ENCODE measurements around the gene AKT3.
A peak's percentile ranks its signal among the peaks of the same experiment; 100 is the strongest.
"Not testable (repeated sequence)": the region's sequence is repeated elsewhere in the genome, so short reads cannot be mapped to it uniquely, and the experiment has no call there.

The AKT3 gene

DNA sequence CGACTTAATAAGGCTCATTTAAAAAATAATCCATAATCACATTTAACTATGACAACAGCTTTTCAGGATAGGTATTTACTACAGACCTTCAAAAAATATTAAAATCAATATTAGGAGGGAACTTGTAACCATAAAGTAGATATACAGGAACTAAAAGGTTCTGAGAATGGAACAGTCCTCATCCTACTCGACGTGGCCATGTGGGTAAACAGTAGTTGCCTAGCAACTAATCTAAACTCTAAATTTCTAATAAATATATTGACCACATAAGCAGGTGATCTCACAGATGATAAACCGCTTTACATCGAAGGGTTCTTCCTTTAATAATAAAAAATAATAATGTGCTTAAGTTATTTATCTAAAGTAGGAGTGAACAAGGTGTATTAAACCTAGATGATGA lies 7.9 kb downstream of the AKT3 start:
- no peak for DNase-seq (ENCODE audit: low read depth)

DNA sequence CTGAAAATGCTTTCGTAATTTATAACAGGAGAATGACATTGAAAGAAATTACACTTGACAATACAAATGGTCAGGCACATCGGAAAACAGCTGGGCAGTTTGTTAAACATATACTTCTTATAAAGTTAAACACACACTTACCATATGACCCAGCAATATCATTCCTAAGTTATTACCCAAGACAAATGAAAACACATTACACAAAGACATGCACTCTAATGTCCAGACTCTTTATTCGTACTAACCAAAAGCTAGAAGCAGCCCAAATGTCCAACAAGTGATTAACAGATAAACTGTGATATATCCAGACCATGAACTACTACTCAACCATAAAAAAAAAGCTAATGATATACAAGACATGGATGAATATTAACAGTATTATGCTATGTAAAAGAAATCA lies 8.5 kb downstream of the AKT3 start:
- DNase-seq (ENCODE audit: low read depth), result no peak

DNA sequence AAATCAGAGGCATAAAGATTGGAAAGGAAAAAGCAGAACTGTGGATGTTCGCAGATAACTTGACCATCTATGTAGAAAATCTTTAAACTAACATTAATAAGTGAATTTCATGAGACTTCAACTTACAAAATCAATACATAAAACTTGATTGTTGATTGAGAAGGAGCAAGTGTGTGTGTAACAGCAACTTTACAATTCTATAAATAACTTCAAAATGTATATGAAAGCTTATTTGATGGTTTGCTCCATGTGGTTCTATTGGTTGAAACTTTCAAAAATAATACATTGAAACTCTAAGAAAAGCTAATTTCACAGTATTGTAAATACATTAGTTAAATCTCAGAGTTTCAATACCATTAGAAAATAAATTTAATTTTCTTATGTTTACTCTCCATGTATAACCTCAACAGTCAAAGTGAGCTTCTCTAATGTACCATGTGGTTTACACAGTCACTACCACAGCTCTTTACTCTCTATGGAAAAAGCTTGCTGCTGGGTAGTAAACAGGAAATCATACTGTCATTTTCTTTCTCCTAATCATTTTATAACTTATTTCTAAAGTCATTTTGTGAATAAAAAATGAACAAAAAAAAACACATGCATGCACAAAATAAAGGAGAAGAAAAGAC lies 12.0 kb downstream of the AKT3 start:
- DNase-seq (ENCODE audit: low read depth), result no peak

DNA sequence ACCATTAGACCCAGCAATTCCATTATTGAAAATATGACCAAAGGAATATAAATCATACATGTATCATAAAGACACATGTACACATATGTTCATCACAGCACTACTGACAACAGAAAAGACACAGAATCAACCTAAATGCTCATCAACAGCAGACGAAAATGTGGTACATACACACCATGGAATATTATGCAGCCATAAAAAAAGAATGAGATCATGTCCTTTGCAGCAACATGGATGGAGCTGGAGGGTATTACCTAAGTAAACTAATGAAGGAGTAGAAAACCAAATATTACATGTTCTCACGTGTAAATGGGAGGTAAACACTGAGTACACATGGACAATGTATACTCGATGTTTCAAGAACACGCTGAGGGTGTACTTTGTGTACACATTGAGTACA lies 15.9 kb downstream of the AKT3 start:
- DNase-seq (ENCODE audit: low read depth), result no peak

DNA sequence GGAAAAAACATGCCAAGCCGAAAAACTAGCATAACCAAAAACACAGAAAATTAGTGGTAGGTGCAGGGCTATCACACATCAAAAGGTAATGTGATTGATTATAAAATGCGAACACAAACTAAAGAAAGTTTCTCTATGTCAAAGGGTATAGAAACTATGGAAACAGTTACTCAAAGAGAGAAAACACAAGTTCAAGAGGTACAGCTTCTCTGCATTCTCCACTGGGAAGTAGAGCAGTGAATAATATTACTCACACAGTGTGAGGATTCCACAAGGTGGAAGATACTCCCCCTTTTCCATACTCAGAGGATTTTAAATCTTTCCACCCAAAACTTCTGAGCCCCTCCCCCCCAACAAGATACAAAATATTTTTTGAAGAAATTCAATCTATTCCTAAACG lies 18.6 kb downstream of the AKT3 start:
- no peak for DNase-seq (ENCODE audit: low read depth)

DNA sequence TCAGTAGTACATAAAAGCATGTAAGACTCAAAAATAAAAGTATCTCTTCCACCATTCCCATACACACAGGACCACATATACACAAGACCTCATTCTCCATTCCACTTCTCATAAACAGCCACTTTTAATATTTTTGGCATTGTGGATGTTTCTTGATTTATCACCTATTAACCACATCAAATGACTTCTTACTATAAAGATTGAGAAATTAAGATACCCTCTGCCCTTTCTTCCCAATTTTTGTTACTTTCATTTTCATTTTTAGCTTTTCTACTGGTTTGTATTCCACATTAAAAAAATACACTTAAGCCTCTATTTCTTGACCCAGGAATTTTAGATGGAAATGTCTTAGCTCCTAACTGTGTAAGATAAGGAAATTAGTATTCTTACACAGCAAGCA lies 22.8 kb downstream of the AKT3 start:
- DNase-seq (ENCODE audit: low read depth), result no peak

DNA sequence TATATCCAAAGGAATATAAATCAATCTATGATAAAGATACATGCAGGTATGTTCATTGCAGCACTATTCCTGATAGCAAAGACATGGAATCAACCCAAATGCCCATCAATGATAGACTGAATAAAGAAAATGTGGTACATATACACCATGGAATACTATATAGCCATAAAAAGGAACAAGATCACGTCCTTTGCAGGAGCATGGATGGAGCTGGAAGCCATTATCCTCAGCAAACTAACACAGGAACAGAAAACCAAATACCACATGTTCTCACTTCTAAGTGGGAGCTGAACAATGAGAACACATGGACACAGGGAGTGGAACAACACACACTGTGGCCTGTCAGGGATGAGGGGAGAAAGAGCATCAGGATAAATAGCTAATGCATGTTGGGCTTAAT lies 25.1 kb downstream of the AKT3 start:
- not testable (repeated sequence) for DNase-seq (ENCODE audit: low read depth)

DNA sequence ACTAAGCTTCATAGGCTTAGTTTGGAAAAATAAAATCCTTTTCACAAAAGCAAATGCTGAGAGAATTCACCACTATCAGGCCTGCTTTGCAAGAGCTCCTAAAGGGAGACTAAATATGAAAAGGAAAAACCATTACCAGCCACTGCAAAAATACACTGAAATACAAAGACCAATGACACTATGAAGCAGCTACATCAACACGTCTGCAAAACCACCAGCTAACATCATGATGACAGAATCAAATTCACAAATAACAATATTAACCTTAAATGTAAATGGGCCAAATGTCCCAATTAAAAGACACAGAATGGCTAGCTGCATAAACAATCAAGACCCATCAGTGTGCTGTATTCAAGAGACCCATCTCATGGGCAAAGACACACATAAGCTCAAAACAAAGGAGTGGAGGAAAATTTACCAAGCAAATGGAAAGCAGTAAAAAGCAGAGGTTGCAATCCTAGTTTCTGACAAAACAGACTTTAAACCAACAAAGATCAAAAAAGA lies 28.8 kb downstream of the AKT3 start:
- no peak for DNase-seq (ENCODE audit: low read depth)

DNA sequence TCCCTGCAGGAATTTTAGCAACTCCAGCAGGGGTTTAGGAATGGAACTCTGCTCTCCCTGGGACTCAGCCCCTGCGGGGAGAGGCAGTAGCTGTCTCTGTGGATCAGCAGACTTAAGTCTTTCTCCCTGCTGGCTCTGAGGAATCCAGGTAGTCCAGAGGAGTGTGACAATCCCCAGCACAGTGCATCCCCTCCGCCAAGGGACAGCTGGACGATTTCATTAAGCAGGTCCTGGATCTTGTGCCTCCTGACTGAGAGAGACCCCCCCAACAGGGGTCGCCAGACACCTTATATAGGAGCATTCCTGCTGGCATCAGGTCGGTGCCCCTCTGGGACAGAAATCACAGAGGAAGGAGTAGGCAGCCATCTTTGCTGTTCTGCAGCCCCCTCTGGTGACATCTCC lies 30.6 kb downstream of the AKT3 start:
- no peak for DNase-seq (ENCODE audit: low read depth)

DNA sequence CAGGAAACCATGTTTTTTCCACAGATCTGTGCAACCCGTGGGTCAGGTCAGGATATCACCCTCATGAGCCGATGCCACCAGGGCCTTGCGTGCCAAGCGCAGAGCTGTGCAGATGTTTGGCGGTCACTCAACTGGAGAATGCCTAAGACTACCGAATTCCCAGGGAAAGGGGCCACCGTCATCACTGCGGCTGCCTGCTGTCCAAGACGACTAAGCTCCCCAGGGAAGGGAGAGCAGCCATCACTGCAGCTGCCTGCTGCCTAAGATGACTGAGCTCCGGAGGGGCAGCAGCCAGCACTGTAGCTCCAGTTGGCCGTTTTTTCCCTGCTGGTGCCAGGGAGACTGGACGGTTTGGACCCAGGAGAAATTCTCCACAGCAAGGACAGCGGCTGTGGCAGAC lies 31.1 kb downstream of the AKT3 start:
- no peak for DNase-seq (ENCODE audit: low read depth)

DNA sequence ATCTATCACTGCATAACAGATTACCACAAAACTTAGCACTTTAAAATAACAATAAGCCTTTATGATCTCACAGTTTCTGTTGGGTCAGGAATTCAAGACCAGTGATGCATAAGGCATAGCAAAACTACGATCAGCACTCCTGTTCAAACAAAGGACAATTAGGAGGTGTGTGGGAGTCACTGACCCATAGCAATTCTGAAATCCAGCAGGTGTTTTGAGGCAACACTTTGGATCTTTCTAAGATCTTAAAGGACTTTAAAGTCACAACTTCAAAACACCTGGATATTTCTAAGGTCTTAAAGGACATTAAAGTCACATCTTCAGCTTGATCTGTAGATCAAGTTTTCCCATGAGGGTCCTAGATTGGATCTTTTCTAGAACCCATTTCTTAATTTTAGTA lies 35.3 kb downstream of the AKT3 start:
- no peak for DNase-seq (ENCODE audit: low read depth)

DNA sequence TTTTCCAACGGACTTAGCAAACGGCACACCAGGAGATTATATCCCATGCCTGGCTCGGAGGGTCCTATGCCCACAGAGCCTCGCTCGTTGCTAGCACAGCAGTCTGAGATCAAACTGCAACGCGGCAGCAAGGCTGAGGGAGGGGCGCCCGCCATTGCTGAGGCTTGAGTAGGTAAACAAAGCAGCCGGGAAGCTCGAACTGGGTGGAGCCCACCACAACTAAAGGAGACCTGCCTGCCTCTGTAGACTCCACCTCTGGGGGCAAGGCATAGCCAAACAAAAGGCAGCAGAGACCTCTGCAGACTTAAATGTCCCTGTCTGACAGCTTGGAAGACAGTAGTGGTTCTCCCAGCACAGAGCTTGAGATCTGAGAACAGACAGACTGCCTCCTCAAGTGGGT lies 42.7 kb downstream of the AKT3 start:
- DNase-seq (ENCODE audit: low read depth), result peak; percentile 14

DNA sequence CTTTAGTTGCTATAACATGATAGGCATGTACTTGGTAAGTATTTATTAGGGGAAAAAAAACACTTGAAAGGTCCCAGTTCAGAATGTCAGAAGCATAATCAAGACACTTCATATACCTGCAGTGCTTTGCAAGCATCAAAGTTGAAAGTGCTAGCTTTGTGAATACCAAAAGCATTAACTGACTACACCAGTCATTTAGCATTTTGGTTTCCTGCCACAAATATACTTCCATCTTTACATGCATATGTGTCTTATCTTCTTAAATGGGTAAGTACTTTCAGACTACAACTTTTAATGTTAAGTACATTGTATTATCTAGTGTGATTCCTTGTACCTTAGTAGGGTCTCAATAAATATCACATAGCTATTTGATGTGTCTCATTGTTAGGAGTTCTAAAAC lies 43.7 kb downstream of the AKT3 start:
- no peak for DNase-seq (ENCODE audit: low read depth)

DNA sequence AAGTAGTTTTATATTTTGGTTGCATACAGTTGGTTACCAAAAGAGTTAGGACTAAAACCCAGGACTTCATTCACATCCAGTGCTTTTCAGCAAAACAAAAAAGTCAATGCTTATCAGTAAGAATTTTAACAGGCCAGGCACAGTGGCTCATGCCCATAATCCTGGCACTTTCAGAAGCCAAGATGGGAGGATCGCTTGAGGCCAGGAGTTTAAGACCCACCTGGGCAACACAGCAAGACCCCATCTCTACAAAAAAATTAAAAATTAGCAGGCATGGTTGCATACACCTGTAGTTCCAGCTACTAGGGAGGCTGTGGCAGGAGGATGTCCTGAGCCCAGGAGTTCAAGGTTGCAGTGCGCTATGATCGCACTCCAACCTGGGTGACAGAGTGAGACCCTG lies 47.3 kb downstream of the AKT3 start:
- DNase-seq (ENCODE audit: low read depth), result no peak

DNA sequence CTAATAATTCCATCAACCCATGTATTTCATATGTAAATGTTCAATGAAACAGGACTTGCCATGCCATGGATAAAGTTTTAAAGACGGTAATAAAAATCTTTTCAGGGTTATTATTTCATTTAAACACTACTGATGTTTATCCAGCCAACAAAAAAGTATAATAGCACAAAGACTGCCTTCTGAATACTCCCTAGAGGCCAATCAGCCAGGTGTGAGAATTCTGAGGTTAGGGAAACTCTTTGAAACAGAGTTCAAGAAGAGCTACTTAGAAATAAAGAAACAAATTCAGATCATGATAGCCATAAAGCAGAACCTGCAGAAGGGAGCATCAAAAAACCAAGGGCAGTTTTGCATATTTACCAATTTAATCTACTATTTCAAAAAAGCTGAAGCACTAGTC lies 48.7 kb downstream of the AKT3 start:
- DNase-seq (ENCODE audit: low read depth), result no peak

DNA sequence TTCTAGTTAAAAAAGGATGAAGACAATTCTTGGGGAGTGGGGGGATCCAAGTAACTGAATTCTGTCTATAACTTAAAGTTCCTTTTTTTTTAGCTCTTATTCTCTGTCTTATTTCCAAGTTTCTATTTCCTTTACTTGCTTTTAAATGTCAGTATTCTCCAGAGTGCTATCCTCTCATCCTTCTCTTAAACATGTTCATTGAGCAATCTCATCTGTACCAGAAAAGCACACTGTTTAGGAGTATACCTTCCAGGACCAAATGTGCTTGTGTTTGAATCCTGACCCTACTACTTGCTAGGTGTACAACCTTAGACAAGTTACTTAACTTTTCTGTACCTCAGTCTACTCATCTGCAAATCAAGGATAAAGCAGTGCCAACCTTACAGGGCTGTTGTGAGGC lies 50.1 kb downstream of the AKT3 start:
- DNase-seq (ENCODE audit: low read depth), result no peak

DNA sequence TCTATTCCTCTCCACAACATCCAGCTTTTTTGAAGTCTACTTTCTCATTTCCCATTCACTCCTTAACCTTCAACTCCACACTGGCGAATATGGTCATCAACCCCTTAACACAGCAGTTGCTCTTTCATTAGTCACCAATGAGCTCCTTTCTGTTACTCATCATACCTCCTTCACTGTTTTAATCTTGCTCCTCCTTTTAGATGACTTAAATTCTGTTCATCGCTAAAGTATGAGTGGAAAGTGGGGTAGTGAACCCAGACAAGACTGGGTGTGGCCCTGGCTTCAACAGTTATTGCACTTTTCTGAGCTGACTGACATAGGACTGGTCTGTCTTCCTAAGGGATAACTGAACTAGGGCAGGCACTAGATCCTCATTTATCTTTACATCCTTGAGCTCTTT lies 51.3 kb downstream of the AKT3 start:
- no peak for DNase-seq (ENCODE audit: low read depth)

DNA sequence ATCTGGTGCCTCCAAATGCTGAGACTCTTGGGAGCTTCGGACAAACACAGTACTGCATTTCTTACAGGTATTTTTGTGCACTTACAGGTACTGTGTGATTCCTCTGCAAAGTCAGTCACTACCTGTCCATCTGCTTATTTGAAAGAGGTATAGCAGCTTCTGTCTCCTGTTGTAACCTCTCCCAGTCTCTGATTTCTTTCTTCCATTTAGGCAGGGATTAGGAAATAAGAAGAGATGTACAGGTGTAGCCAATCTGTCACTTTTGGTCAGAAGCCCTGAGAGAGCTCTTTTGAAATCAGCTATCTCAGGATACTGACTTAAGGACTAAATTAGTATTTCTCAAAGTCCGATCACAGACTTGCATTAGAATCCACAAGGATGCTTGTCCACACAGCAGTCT lies 54.0 kb downstream of the AKT3 start:
- DNase-seq (ENCODE audit: low read depth), result no peak

DNA sequence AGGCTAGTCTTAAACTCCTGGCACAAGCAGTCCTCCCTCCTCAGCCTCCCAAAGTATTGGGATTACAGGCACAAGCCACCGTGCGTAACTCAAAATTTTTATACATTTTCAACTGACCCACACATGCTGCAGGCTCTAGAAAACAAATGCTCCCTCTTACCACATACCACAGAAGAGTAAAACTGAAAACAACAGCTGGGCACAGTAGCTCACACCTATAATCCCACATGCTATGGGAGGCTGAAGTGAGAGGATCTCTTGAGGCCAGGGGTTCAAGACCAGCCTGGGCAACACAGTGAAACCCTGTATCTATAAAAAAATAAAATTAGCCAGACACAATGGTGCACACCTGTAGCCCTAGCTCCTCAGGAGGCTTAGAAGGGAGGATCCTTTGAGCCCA lies 56.7 kb downstream of the AKT3 start:
- DNase-seq (ENCODE audit: low read depth), result no peak

DNA sequence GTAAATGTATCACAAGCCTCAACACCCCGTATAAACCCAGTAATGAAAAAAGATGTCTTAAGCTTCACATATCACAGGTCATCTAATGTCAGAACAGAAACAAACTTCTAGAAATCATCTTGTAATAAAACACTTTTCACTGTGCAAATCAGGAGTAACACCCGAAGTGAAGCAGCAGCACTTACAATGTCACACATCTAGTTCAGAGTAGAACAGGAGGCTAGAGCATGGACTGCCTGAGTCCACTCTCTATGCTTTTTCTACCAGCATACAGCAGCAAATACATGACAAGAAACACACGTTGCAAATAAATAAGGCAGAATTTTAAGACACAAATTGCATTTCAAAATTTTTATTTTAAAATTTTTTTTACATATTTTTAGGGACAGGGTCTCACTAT lies 57.2 kb downstream of the AKT3 start:
- no peak for DNase-seq (ENCODE audit: low read depth)

DNA sequence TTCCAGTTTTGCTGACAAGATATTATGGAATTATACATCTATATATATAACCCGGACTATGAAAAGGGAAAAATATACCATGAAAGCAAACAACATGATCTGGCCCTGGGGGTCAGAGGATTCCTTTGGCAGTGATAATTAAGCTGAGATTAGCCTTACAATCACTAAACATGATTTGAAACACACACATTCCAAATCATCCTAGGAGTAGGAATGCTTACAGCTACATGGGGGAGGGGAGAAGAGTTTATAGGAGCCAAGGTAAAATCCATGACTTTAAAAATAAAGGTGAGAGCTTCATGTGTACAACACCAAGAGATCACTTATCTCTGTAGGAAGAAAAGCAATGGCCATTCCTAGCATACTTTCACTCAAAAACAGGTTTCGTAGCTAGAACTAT lies 57.6 kb downstream of the AKT3 start:
- DNase-seq (ENCODE audit: low read depth), result no peak

DNA sequence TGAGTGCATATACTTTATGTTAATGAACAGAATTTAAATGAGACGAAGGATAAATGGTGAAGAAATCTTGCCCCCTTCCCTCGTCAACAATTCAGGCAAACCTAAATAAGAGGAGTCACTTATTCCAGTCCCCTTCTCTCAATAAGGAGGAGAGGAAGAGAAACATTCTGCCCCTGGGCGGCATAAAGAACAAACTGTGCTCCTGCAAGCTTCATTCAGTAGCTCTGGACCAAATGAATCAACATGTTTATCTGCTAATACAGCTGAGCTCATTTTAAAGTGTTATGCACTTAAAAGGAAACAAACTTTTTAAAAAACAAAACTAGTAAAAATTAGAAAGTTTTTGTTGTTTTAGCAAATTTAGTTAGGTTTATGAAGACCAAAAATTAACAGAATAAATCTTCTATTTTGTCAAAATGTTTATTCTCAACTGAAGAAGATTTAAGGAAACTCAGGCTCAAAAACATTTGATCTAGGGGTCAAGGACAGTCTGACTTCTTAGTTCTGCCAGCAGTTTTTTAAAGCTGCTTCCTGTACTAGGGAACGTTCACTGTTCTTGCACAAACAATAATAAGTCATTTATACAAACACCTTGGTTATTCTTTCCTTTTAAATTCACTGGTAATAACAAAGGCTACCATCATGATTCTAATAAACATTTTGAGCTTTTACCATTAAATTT lies 58.3 kb downstream of the AKT3 start:
- no peak for DNase-seq (ENCODE audit: low read depth)

DNA sequence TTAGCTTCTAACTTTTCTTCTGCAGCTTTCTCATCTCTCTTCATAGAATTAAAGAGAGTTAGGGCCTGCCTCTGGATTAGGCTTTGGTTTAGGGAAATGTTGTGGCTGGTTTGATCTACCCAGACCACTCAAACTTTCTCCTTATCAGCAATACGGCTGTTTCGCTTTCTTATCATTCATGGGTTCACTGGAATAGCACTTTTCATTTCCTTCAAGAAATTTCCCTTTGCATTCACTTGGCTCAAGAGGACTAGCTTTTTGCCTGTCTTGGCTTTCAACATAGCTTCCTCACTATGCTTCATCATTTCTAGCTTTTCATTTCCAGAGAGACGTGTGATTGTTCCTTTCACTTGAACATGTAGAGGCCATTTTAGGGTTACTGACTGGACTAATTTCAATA lies 59.6 kb downstream of the AKT3 start:
- no peak for DNase-seq (ENCODE audit: low read depth)

DNA sequence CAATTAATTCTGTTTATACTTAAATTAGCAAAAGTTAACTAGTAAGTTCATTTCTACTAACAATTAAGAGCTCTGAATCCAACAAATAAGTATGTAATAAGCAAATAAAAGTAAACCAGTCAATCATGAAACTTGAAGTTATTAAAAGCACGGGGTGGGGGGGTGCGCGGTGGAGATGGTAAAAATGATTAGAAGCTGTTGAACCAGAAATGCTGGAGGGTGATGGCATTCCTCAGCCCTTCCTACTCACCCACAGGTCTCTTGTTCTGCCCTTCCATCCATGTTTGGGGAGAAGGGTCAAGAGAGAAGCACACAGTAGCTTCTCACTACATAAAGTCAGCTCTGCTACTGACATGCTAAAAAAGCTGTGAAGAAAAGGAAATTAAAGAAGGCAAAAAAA lies 63.5 kb downstream of the AKT3 start:
- no peak for DNase-seq (ENCODE audit: low read depth)
